Subcutaneous adipose tissue (tissue), 4 donors: ENCODE results near the gene FKBP9. TPM values are rescaled to one million over a fixed set of nuclear protein-coding genes. Genes with fewer than 3 reads are reported as not detected.

Experiments used
- CTCF ChIP-seq: fragments of 450-650 bp; IDR thresholded peaks from one replicate; pipeline ENCODE4 v1.5.1; 2016; ENCODE audit warnings: low read depth, mild to moderate bottlenecking, control low read depth, antibody characterized with exemption, moderate library complexity
- small RNA-seq: library from RNA; depleted of rRNA; stranded (forward); fragments of <200 nt; gene quantifications from one replicate; pipeline ENCODE3, GENCODE V24; 2016
- total RNA-seq, 4 donors: library from RNA; depleted of rRNA; stranded (reverse); fragments of >200 nt; gene quantifications; one replicate each; pipeline ENCODE4 v1.1.0, GENCODE V29; 2016

The FKBP9 gene
- total RNA-seq, 4 donors from 2014 or later, result 110 to 274 (median 180) TPM

- no peak for TF ChIP-seq CTCF
These were observed 93.5 kb downstream of the FKBP9 start for GRCh38 chr7:33050535-33051318.

GRCh38 chr7:33053721-33054120 is 96.5 kb downstream of the FKBP9 start:
- TF ChIP-seq CTCF, result no peak

- TF ChIP-seq CTCF, result no peak
These were observed 97.2 kb downstream of the FKBP9 start for GRCh38 chr7:33054261-33054964.

- no peak for TF ChIP-seq CTCF
These were observed 97.9 kb downstream of the FKBP9 start for GRCh38 chr7:33055158-33055557.

Small RNAs within 50 kb of the gene (small RNA-seq; reads per million reads assigned to genes)
- not detected for gene AC083863.1
- not detected for gene RN7SL505P
- not detected for gene RNU6-388P
- not detected for gene RPS29P14

Other genes with a start within 250 kb of the FKBP9 start
- gene KBTBD2, start 65.7 kb upstream of the FKBP9 start, total RNA-seq, result 10 to 100 TPM; 38.0 to 64.3 (median 40.9) TPM
- gene NT5C3A, start 105.3 kb downstream of the FKBP9 start, total RNA-seq, result 10 to 100 TPM; 24.9 to 32.0 (median 27.1) TPM
- 10 to 100 TPM in 3 of 4 donors, 1 to 10 TPM in 1; 8.7 to 20.2 (median 12.8) TPM for gene RP9, start 152.0 kb downstream of the FKBP9 start, total RNA-seq
- 10 to 100 TPM; 17.8 to 27.5 (median 24.7) TPM for gene BBS9, start 172.1 kb downstream of the FKBP9 start, total RNA-seq